HG03342 (cell line): ENCODE measurements around the gene TRERF1.
"Not testable (repeated sequence)": the region's sequence is repeated elsewhere in the genome, so short reads cannot be mapped to it uniquely, and the experiment has no call there.

Source experiments
- ATAC-seq: cut with Tn5 transposase; IDR thresholded peaks from one replicate; pipeline ENCODE4 v1.9.1; 2021; ENCODE audit warnings: mild to moderate bottlenecking, moderate library complexity; ENCODE audit not compliant: unreplicated experiment

The TRERF1 gene

DNA sequence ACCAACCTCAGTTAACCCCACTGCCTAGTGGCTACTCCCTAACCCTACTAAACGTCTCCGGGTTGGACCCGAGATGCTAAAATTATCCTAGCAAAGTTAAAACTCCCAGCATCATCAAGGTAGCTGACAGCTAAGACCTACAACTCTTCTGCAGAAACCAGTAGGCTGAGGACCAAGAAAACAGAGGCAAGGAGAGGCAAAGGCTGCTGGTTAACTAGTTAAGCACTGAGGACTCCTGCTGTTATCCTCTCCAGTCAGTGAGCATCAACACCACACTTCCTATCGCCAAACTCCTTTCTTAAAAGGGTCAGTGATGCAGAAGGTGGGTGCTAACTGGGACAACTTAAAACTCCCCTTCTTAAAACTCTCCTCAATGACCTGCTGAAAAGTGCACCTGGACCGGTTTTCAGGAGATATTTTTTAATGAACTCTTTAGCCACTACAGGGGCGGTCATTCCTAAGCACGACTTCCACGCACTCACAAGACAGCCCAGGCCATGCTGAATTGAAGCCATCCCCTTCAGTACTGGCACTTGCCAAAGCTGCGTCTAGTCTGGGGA is 1.7 kb downstream of the TRERF1 start:
- no peak for ATAC-seq

DNA sequence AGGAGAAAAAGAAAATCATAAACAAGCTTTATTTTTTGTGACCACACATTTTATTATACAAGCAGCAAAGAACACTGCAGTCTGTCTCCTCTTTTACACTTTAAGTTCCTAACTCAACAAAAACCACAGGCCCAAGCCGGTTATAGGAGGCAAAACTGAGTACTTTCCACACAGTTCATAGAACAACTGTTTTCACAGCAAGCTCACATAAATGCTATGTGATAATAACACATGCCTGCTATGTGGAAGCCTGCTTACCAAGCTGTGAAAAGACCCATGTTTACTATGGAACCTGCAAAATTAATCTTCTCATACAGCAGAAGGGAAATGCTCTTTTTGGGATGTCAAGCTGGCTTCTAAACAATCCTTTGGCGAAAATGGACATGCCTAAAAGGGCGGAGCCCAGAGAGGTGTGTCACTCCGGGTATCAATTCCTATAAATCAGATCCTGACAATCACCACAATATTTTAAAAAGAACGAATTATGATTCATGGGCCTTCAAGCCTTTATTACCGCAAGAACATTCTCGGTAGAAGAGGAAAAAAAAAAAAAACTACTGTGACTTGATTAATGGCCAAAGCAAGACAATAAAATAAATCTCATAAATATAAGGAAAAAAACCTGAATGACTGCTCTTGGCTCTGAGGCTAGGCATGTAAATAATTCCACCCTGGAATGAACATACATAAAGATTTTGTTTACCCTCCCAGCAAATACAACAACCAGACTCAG is 2.6 kb downstream of the TRERF1 start:
- ATAC-seq: no peak

GRCh38 chr6:42448391-42448790 is 3.3 kb downstream of the TRERF1 start:
- no peak for ATAC-seq

GRCh38 chr6:42446996-42447395 is 4.7 kb downstream of the TRERF1 start:
- ATAC-seq: no peak

DNA sequence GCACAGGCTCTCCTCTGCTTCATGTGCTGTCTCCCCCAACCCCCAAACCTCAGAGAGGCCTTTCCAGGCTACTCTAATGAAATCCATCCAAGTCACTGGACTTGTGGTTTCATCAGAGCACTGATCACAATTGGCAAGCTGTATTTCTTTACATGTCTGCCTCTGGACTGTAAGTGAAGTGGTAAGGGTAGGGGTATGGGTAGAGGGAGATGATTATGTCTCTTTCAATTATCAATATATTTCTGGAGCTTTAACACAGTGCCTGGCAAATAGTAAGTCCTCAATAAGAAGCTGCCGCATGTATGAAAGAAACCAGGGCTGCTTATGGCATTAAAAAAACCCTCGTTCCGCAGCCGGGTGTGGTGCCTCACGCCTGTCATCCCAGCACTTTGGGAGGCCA is 5.4 kb downstream of the TRERF1 start:
- no peak for ATAC-seq

DNA sequence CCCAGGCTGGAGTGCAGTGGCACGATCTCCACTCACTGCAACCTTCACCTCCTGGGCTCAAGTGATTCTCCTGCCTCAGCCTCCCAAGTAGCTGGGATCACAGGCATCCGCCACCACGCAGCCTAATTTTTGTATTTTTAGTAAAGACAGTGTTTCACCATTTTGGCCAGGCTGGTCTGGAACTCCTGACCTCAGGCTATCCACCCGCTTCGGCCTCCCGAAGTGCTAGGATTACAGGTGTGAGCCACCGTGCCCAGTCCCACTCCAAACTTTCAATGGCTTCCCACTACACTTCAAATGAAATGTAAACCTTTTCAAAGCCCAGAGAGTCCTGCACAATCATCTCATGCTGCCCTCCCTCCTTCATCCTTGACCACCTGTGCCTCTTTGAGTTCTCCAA is 5.8 kb downstream of the TRERF1 start:
- not testable (repeated sequence) for ATAC-seq

DNA sequence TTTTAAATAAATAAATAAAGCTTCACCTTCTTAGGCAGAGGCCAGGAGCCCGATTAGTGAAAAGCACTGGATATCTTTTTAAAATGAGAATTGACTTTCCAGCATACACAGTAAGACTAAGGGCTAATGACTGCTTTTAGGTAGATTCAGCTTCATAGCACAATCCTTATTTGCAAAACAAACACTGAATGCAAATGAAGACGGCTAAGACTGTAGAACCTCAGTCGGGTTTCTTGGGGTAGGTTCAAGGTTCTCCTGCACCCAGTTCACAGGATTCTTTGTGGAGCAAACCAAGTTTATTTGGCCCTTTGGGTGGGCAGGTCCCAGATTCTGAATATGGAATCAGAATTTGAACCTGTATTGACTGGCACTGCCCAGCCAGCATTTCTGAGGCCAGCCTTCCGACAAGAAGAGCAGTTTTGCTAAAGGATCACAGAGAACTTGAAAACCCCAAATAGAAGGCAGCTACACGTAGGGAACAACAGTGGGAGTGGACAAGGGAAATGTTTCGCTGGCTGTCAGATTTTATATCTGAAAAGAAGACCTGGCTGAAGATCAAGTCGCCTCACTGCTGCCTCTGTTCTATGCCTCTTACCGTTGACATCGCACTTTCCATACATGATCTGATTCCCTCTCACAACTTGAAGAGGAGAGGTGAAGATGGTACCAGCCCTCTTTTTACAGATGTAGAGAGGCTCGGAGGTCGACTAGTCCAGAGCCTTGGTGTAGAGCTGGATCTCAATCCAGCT is 8.2 kb downstream of the TRERF1 start:
- no peak for ATAC-seq

DNA sequence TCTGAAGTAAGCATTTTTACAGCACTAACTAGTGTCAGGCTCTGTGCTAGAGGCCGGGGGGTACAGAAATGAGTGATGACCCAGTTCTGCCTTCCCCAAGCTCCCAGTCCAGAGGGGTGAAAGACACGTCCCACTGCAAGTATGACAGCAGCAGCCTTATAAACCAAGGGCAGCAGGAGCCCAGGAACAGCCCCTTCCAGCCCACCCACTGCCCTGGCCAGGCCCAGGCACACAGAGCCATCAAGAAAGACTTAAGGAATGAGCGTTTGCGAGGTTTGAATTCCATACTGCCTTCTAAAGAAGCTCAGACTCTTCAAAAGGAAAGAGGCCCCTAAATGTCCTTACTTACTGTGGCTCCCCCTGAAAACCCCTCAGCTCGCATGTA is 10.0 kb downstream of the TRERF1 start:
- ATAC-seq: no peak

- no peak for ATAC-seq
Observed at GRCh38 chr6:42440778-42441696, 10.7 kb downstream of the TRERF1 start.

GRCh38 chr6:42440027-42440426 is 11.7 kb downstream of the TRERF1 start:
- ATAC-seq: no peak

GRCh38 chr6:42436825-42437224 is 14.9 kb downstream of the TRERF1 start:
- no peak for ATAC-seq

GRCh38 chr6:42434237-42434636 is 17.5 kb downstream of the TRERF1 start:
- no peak for ATAC-seq

DNA sequence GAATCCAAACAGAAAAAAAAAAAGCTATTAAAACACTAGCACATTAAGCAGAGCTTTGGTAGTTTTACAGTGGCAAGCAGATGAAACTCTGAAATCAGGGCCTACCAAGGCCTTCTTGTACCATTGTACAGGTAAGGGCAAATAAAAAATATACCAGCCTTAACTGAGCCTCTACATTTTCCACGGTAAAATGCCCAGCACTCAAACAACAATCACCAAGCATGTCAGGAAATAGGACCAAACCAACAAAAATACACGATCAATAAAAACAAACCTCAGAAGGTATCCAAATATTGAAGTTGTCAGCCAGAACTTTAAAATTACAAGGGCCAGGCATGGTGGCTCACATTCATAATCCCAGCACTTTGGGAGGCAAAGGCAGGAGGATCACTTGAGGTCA is 18.3 kb downstream of the TRERF1 start:
- ATAC-seq: no peak

- no peak for ATAC-seq
Observed at GRCh38 chr6:42431877-42432276, 19.8 kb downstream of the TRERF1 start.

GRCh38 chr6:42431356-42431755 is 20.4 kb downstream of the TRERF1 start:
- ATAC-seq: no peak

DNA sequence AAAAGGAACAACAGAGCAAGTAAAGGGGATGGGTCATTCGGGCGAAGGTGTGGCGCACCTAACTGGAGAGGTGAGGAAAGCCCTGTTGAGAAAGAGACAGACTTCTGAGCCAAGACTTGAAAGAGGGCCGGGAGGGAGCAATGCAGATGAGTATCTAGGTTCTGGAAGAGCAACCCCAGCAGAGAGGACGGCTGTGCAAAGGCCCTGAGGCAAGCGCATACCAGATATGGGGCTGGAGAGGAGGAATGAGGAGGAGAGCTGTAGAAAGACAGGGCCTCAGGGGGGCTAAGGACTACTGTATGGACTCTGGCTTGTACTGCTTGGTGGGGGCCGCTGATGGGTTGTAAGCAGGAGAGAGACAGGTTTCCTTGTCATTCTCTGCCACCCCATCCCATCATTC is 21.9 kb downstream of the TRERF1 start:
- no peak for ATAC-seq

DNA sequence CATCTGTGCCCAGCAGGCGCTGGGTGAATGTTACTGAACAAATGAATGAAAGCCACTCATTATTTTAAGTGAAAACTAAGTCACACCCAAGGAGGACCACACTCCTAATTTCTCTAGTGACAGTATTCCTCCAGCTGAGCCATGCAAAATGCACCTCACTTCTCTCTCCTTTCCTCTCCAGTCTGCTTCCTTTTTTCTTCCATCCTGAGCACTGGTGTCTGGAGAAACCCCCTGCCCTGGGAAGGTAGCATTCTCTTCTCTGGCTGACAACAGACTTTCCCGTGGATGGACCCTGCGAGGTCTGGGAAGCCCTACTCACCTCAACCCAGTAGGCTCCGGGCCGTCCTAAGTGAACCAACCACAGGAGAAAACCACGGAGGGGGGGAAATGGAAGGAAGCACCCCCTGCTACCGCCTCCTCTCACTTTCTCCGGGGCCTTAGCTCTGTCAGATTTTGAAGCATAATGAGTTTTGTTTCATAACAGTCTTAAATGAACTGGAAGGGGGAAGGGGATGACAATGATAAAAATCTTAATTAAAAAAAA is 22.6 kb downstream of the TRERF1 start:
- ATAC-seq: no peak

DNA sequence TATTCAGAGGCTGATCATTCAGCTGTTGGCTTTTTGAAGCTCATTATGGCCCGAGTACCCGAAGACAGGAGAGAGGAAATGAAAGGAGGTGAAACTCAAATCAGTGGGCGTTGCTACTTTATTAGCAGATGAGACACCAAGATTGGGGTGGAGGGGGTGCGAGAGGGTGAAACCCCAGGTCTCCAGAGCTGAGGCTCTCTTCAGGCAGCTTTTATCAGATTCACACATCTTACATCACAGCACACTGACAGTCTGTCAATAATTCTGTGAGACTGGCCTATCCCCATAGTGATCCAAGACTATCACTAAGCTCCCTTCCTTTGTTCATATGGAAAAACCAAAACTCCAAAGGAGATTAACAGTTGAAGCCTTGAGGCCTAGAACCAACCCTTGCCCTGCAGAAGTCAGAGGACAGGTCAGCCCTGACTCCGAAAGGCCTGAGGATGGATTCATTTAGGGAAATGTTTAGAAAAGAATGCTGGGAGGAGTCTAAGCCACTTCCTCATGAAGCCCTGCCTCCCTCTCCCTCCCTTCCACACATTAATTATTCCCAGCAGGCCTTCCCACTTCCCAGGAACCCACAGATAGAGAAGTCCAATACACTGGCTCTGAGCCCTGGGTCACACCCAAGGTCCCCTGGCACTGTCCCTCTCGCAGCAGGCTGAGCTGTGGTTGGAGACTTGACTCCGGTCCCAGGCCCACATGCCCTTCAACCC is 23.2 kb downstream of the TRERF1 start:
- no peak for ATAC-seq

DNA sequence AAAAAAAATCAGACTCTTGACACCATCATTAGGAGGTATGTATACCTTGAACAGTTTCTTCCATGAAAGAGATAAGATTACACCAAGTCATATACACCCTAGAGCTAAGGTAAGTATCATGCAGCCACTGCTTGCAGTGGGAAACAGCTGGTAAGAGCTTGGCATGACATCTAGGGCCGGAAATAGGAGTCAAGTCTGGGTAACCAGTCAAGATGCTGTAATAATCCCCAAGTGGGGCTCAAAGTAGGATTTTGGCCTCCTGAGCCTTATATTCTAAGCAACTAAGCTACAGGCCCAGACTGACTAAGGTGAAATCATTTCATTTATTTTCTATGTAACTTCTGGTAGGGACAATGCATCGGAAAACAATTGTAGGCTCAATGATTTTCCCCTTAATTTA is 23.9 kb downstream of the TRERF1 start:
- no peak for ATAC-seq

DNA sequence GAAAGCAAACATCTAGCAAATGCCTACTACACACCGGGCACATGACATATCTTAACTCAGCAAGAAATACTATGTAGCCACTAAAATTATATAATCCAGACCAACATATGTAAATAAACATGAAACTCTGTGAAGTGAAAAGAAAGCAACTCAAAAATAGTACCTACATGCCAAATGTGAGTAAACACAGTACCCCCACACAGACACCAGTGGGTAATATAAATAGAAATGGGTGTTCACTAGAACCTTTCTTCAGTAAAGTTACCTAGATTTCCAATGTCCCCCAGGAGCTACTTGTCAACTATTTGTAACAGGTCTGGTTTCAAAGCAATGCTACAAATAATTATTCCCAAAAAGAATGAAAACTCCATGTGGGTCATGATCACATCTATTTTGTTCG is 25.5 kb downstream of the TRERF1 start:
- no peak for ATAC-seq
